ENCODE data around the gene SRD5A1. TPM values are rescaled to one million over a fixed set of nuclear protein-coding genes. Genes with fewer than 3 reads are reported as not detected.

The SRD5A1 gene
- total RNA-seq (2021), result 52.3 and 56.7 TPM in 2 replicates
- percentile 80 among the genes with signal in this experiment for Bru-seq, nascent RNA
- percentile 81 among the genes with signal in this experiment for BruChase-seq, experiment 1, labeled RNA remaining after a 2-hour chase
- percentile 70 among the genes with signal in this experiment for BruChase-seq, experiment 2, labeled RNA remaining after a 6-hour chase
- long read RNA-seq, full-length matches to known transcripts, result 24 of 37 reads
- long read RNA-seq, partial matches to known transcripts, result 1 of 37 reads
- long read RNA-seq, other reads (novel, unspliced or antisense), result 12 of 37 reads

GRCh38 chr5:6632888-6633468, at the start of gene SRD5A1, which contains the start of gene NSUN2:
Gene SRD5A1 (plus strand): TSS chr5:6633440. CDS start chr5:6633577, 137 bp downstream.
Gene NSUN2 (minus strand): TSS chr5:6633044. CDS start chr5:6632979, 65 bp downstream.
- DNase-seq, result peak; percentile 79 to 99
- Histone ChIP-seq H3F3A (ENCODE audit: insufficient read depth, low read depth) (no peaks in the 10 kb centered on the region; the same call in 1 of the 2 replicates), H3K36me3 (ENCODE audit: low read depth) (peaks cover 37% of the 10 kb centered on the region), H3K4me3 (peak within 1 kb of the TSS; percentile 72), H3K4me1 (replicated peaks; ENCODE audit: insufficient read depth) (peaks cover 22% of the 10 kb centered on the region), H3K4me2 (peak within 1 kb of the TSS; percentile 76), H3K79me2 (ENCODE audit: low read depth) (peaks cover 83% of the 10 kb centered on the region), H3K27me3 (ENCODE audit: insufficient read depth, low read depth) (no peaks in the 10 kb centered on the region), H3K9me3 (ENCODE audit: insufficient read depth, low read depth) (no peaks in the 10 kb centered on the region), H2AFZ (peak within 1 kb of the TSS; percentile 99), H3K9me2 (ENCODE audit: insufficient read depth) (no peaks in the 10 kb centered on the region), H4K20me1 (ENCODE audit: insufficient read depth) (peaks cover 48% of the 10 kb centered on the region), H3K27ac (peak within 1 kb of the TSS; percentile 83)
- no TSS peak for BruUV-seq (replicated peaks)
- ChIA-PET CTCF (interaction anchor here (0.6 kb wide), 1 partner anchor 11 kb away, joined by 3 read pairs; no protein-coding TSS in a partner anchor), POLR2A (ENCODE audit: unreplicated experiment) (interaction anchor here (0.6 to 1.0 kb wide), 4 partner anchors 39 to 1236 kb away, joined by 3 to 9 read pairs (median 5); partner anchors contain the start of genes FASTKD3, MTRR and TENT4A)
- TF ChIP-seq, protein P1, sequence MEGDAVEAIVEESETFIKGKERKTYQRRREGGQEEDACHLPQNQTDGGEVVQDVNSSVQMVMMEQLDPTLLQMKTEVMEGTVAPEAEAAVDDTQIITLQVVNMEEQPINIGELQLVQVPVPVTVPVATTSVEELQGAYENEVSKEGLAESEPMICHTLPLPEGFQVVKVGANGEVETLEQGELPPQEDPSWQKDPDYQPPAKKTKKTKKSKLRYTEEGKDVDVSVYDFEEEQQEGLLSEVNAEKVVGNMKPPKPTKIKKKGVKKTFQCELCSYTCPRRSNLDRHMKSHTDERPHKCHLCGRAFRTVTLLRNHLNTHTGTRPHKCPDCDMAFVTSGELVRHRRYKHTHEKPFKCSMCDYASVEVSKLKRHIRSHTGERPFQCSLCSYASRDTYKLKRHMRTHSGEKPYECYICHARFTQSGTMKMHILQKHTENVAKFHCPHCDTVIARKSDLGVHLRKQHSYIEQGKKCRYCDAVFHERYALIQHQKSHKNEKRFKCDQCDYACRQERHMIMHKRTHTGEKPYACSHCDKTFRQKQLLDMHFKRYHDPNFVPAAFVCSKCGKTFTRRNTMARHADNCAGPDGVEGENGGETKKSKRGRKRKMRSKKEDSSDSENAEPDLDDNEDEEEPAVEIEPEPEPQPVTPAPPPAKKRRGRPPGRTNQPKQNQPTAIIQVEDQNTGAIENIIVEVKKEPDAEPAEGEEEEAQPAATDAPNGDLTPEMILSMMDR (conservative IDR thresholded peaks at IDR 0.05), result no peak
- TF ChIP-seq EZH2 (IDR thresholded peaks at IDR 0.05; ENCODE audit: low read depth), result no peak
- intact Hi-C loops (cut with micrococcal nuclease; ENCODE audit: unreplicated experiment), result loop anchor here (1.0 to 10.0 kb wide), 7 partner anchors 79 to 1488 kb away; partner anchors contain the start of genes ADAMTS16, FASTKD3, ICE1 and MED10

DNA sequence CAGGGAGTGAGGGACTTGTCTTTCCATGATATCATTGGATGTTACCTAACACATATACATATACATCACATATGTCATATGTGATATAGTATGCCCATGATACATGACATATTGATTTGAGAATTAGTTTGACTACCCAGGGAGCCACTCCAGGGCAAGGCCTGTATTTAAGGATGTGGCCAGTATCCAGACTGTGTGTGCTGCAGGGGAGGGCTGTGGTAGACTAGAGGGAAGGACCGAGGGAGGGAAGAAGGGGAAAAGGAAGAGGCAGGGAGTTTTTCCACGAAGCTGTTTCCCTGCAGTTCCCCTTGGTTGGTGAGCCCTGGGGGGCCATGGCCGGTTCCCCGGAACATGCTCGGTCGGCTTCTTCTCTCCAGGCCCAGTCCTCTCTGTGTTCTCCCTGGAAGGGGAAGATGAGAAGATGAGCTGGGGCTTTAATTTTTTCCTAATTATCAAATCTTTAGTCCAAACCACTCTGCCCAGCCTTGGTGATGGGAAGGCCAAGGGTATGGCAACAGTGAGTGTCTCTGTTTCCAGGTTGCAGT, 49.1 kb upstream of the SRD5A1 start:
- Histone ChIP-seq H3K9me3 (ENCODE audit: insufficient read depth, low read depth) (no peaks in the 10 kb centered on the region), H3K79me2 (ENCODE audit: low read depth) (no peaks in the 10 kb centered on the region), H4K20me1 (ENCODE audit: insufficient read depth) (no peaks in the 10 kb centered on the region), H3K4me3 (no peak overlapping the region), H3K27ac (no peak overlapping the region), H3K4me1 (replicated peaks; ENCODE audit: insufficient read depth) (no peaks in the 10 kb centered on the region), H3K4me2 (no peak overlapping the region), H3K9me2 (ENCODE audit: insufficient read depth) (no peaks in the 10 kb centered on the region), H3F3A (ENCODE audit: insufficient read depth, low read depth) (no peaks in the 10 kb centered on the region), H3K36me3 (ENCODE audit: low read depth) (no peaks in the 10 kb centered on the region), H2AFZ (no peak overlapping the region), H3K27me3 (ENCODE audit: insufficient read depth, low read depth) (peaks cover 48% of the 10 kb centered on the region)
- BruUV-seq (replicated peaks), result no TSS peak
- TF ChIP-seq, protein P1 (conservative IDR thresholded peaks at IDR 0.05), result no peak
- no peak for TF ChIP-seq EZH2 (IDR thresholded peaks at IDR 0.05; ENCODE audit: low read depth)
- ChIA-PET POLR2A (ENCODE audit: unreplicated experiment) (no interaction called here), CTCF (no interaction called here)
- no peak for DNase-seq
- intact Hi-C loops (cut with micrococcal nuclease; ENCODE audit: unreplicated experiment), result no loop called here

GRCh38 chr5:6584727-6585126, 48.5 kb upstream of the SRD5A1 start:
- BruUV-seq (replicated peaks), result no TSS peak
- Histone ChIP-seq H3F3A (ENCODE audit: insufficient read depth, low read depth) (no peaks in the 10 kb centered on the region), H3K9me3 (ENCODE audit: insufficient read depth, low read depth) (no peaks in the 10 kb centered on the region), H3K36me3 (ENCODE audit: low read depth) (no peaks in the 10 kb centered on the region), H3K4me3 (no peak overlapping the region), H4K20me1 (ENCODE audit: insufficient read depth) (no peaks in the 10 kb centered on the region), H3K79me2 (ENCODE audit: low read depth) (no peaks in the 10 kb centered on the region), H3K4me1 (replicated peaks; ENCODE audit: insufficient read depth) (no peaks in the 10 kb centered on the region), H3K9me2 (ENCODE audit: insufficient read depth) (no peaks in the 10 kb centered on the region), H2AFZ (no peak overlapping the region), H3K4me2 (no peak overlapping the region), H3K27me3 (ENCODE audit: insufficient read depth, low read depth) (peaks cover 43% of the 10 kb centered on the region), H3K27ac (no peak overlapping the region)
- ChIA-PET CTCF (no interaction called here), POLR2A (ENCODE audit: unreplicated experiment) (no interaction called here)
- no peak for DNase-seq
- intact Hi-C loops (cut with micrococcal nuclease; ENCODE audit: unreplicated experiment), result no loop called here
- no peak for TF ChIP-seq EZH2 (IDR thresholded peaks at IDR 0.05; ENCODE audit: low read depth)
- TF ChIP-seq, protein P1 (conservative IDR thresholded peaks at IDR 0.05), result no peak
